Hypothalamus (tissue), 51 donors: ENCODE results near the gene MAPK1.
A peak's percentile ranks its signal among the peaks of the same experiment; 100 is the strongest.
"Not testable (repeated sequence)": the region's sequence is repeated elsewhere in the genome, so short reads cannot be mapped to it uniquely, and the experiment has no call there.

Experiments
- DNase-seq, 51 donors: peaks; one replicate each; lab custom pipeline; 2025; lab: John Stamatoyannopoulos, UW

MAPK1 gene

DNA sequence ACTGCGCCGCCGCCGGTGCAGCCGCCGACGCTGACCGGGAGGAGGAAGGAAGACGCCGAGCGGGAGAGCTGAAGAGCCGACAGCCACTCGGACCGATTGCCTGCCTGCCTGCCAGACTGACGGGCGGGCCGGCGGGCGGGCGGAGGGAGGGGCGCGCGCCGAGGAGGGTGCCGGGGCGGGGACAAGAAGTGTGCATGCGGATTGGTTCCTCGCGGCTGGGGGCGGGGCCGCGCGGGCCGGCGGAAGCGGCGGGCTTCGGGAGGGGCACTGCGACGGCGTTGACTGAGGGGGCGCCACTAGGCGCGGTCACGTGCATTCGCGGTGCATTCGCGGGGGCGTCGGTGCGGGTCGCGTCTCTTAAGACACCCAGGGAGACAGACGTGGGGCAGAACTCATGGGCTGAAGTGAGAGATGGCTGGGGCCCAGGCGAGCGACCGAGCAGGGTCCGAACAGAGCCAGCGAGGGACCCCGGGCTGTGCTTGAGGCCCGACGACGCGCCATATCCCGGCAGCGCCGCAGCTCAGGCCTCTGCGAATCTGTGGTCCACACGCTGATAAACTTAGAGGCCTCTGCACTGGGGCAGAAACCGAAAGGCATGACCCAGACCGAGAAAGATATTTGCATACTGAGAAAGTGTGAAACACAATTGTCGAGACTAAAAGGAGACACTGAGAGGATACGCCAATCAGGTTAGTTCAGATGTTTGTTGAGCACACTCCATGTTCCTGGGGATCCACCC, at the start of gene MAPK1:
Gene MAPK1 (minus strand): TSS at position 118 of the 739 bp plus-strand sequence. CDS start 205 bp downstream, outside the sequence.
- DNase-seq = peak; percentile 46 to 98 (median 92)

- no peak for DNase-seq
Measured at GRCh38 chr22:21916309-21916918, 49.0 kb upstream of the MAPK1 start.

DNA sequence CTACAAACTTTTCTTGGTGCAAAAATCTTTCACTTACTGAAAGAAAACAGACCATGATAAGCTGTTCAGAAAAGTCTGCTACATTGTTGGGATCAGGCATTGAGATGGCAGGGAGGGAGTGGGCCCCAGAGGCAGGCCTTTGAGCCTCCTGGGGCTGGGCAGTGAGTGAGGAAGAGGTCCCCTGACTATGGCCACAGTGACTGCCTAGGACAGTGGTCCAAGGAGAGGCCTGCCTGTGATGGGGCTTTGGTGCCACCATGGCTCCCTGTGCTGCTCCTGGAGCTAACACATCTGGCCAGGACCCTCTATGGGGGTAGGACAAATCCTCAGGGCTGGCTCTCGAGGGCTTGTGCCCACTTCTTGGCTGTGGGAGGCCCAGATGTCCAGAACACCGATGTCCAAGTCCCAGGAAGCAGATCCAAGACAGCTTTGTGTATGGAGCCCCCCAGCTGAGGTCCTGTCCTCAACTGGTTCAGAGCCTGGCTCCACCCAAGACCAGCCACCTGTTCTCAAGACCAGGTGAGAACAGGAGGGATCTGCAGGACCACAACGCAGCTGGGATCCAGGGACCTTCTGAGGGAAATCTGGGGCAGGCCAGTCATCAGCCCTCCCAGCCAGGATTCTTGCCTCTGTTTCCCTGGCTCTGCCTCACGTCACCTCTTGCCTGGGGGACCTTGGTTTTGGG, 48.3 kb upstream of the MAPK1 start:
- DNase-seq = no peak

GRCh38 chr22:21914033-21914642, 46.7 kb upstream of the MAPK1 start:
- not testable (repeated sequence) for DNase-seq

GRCh38 chr22:21910367-21910766, 42.9 kb upstream of the MAPK1 start:
- not testable (repeated sequence) for DNase-seq

DNA sequence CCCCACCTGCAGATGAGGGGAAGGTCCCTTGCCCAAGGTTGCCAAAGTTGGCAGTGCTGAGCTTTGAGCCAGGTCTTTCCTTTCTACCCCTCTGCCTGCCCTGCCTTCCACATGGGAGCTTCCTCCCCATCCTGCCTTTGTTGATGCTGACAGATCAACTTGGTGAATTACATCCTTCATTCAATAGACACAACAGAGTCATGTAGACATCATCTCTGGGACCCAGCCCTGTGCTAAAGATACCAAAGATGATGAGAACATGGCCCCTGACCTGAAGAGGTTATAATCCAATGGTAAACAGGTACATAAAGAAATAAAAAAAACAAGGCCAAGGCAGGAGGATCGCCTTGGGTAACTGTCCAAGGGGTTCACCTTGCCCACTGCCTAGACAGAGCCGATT, 42.4 kb upstream of the MAPK1 start:
- DNase-seq = no peak

DNA sequence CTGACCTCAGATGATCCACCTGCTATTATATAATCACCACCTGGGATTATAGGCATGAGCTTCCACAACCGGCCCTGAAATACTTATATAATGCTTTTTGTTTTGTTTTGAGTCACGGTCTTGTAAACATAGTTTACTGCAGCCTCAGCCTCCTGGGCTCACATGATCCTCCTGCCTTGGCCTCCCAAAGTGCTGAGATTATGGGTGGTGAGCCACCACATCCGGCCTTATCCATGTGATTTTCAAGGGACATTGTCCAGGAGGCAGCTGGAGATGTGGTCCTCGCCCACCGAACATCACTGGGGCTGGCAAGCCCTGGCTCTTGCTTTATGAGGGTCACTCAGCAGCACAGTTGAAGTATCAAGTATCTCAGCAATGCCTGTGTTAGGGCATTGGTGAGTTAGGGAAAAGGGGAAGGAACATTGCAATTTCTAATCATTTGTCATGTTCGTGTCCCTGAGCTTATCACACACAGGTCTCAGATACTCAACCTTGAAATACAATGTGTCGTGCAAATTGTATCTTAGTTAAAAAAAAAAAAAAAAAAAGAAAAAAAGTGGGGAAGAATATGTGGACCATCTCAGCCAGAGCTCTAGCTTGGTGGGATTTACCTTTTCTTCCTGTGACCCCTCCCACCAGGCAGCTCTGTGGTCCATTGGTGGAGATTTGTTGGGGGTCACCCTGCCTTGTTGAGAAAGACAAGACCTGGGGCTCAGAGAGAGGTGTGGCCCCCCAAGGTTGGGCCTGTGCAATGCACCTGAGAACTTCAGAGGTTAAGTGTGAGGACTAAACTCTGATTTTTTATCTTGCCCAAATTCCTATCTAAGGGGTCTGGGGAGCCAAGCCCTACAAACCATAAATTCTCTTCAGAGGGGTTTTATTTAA, 40.4 kb upstream of the MAPK1 start:
- DNase-seq = no peak

- not testable (repeated sequence) for DNase-seq
Measured at GRCh38 chr22:21905234-21905633, 37.8 kb upstream of the MAPK1 start.

GRCh38 chr22:21904250-21904789, 36.9 kb upstream of the MAPK1 start:
- DNase-seq = no peak

DNA sequence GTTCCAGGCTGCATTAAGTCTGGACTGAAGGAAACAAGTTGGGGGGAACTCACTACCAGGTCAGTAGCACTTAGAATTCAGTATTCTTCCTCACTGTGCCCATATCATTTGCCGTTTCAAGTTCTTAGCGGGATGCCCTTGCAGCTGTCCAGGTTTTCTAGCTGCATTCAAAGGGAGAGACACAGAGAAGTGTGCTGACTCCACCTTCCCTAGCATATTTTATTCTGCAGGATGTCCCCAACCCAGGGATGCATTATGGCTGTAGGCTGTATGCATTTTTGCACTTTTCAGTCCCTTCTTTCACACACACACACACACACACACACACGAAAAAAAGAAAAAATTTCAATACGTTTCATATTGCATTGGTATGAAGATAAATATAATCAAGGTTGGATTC, 35.8 kb upstream of the MAPK1 start:
- no peak for DNase-seq

DNA sequence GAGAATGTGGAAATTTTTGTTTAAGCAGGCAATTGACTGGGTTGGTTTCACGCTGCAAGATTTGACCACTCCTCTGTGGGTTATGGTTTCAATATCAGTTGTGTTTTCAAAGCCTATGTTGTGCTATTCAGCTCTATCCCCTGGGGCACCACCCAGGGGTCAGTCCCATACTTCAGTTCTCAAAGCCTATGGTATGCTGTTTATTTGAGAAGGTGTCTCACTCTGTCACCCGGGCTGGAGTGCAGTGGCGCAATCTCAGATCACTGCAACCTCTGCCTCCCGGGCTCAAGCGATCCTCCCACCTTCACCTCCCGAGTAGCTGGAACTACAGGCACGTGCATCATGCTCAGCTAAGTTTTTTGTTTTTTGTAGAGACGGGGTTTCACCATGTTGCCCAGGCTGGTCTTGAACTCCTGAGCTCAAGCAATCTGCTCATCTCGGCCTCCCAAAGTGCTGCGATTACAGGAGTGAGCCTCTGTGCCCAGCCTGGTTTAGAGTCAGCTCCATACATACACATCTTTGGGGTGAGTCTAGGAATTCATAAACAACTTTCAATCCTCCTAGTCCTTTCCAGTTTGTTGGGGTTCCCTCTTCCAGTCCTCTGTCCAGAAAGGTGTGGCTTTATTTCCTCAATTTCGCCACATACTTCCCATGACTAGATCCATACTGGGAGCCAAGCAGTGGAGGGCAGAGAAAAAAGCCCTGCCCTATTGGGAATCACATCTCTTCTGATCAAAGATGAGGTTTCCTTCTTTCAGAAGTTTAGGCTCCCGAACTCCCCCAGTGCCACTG, 35.0 kb upstream of the MAPK1 start:
- no peak for DNase-seq

GRCh38 chr22:21898354-21898896, 31.0 kb upstream of the MAPK1 start:
- DNase-seq = no peak

DNA sequence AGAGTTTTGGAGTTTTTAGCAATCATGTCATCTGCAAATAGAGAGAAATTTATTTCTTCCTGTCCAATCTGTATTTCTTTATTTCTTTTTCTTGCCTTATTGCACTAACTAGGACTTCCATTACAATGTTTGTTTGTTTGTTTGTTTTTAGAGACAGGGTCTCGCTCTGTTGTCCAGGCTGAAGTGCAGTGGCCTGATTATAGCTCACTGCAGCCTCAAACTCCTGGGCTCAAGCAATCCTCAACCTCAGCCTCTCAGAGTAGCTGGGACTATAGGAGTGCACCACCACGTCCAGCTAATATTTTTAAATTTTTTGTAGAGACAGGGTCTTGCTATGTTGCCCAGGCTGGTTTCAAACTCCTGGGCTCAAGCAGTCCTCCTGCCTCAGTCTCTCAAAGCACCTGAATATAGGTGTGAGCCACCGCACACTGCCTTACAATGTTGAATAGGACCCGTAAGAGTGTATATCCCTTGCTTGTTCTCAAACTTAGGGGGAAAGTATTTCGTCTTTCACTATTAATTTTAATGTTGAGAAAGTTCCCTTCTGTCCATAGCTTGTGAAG, 29.6 kb upstream of the MAPK1 start:
- DNase-seq = no peak

DNA sequence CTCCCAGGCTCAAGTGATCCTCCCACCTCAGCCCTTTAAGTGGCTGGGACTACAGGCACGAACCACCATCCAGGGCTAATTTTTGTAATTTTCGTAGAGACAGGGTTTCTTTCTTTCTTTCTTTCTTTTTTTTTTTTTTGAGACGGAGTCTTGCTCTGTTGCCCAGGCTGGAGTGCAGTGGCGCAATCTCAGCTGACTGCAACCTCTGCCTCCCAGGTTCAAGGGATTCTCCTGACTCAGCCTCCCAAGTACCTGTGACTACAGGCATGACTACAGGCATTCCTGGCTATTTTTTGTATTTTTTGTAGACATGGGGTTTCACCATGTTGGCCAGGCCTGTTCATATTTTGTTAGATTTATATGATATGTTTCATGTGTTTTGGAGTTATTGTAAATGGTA, 28.8 kb upstream of the MAPK1 start:
- DNase-seq = not testable (repeated sequence)

GRCh38 chr22:21894799-21895198, 27.4 kb upstream of the MAPK1 start:
- no peak for DNase-seq

GRCh38 chr22:21889251-21889990, 22.0 kb upstream of the MAPK1 start:
- DNase-seq = no peak

DNA sequence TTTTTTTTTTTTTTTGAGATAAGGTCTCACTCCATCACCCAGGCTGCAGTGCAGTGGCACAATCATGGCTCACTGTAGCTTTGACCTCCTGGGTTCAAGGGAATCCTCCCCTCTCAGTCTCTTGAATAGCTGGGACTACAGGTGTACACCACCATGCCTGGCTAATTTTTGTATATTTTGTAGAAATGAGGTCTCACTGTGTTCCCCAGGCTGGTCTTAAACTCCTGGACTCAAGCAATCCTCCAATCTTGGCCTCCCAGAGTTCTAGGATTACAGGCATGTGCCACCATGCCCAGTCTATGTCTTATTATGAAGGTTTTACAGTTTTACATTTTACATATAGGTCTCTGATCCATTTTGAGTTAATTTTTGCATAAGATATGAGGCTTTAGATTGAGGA, 20.4 kb upstream of the MAPK1 start:
- DNase-seq = no peak

DNA sequence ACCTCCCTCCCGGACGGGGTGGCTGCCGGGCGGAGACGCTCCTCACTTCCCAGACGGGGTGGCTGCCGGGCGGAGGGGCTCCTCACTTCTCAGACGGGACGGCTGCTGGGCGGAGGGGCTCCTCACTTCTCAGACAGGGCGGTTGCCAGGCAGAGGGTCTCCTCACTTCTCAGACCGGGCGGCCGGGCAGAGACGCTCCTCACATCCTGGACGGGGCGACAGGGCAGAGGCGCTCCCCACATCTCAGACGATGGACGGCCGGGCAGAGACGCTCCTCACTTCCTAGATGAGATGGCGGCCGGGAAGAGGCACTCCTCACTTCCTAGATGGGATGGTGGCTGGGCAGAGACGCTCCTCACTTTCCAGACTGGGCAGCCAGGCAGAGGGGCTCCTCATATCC, 16.5 kb upstream of the MAPK1 start:
- not testable (repeated sequence) for DNase-seq
